CD4-positive, alpha-beta memory T cell (primary cell): ENCODE measurements around the gene TBC1D2B. TPM values are rescaled to one million over a fixed set of nuclear protein-coding genes. Genes with fewer than 3 reads are reported as not detected.
A peak's percentile ranks its signal among the peaks of the same experiment; 100 is the strongest.
"Not testable (repeated sequence)": the region's sequence is repeated elsewhere in the genome, so short reads cannot be mapped to it uniquely, and the experiment has no call there.

Experiments
- CTCF ChIA-PET: fragments of 350-600 bp; sonication (Branson Sonifier 250); formaldehyde crosslinking; loops from one replicate; lab custom pipeline; 2021; ENCODE audit warnings: inconsistent platforms; ENCODE audit not compliant: partially characterized antibody; lab: Charles Lee
- POLR2A ChIA-PET: fragments of 350-600 bp; sonication (Branson Sonifier 250); formaldehyde crosslinking; loops from one replicate; lab custom pipeline; 2021; ENCODE audit not compliant: partially characterized antibody; lab: Charles Lee
- DNase-seq, 5 donors: peaks; one replicate each; pipeline versions ENCODE4 v3.0.0 to v3.0.0-alpha.2; 2020 to 2022; ENCODE audit warnings: mixed read lengths in 1 of 5
- H3K27ac ChIP-seq: one replicate; pipeline ENCODE4 v1.7.0; 2013; ENCODE audit warnings: low read depth, low read length
- H3K27me3 ChIP-seq: 2 replicates; pipeline ENCODE4 v1.7.0; 2013; ENCODE audit warnings: mild to moderate bottlenecking, low read length, moderate library complexity; ENCODE audit not compliant: insufficient read depth
- H3K36me3 ChIP-seq: 2 replicates; pipeline ENCODE4 v1.7.0; 2013; ENCODE audit warnings: mild to moderate bottlenecking, low read length, moderate library complexity; ENCODE audit not compliant: insufficient read depth
- H3K4me1 ChIP-seq: 2 replicates; pipeline ENCODE4 v1.7.0; 2013; ENCODE audit warnings: mild to moderate bottlenecking, low read length, moderate library complexity; ENCODE audit not compliant: insufficient read depth
- H3K4me3 ChIP-seq, 2 donors: one replicate each; pipeline ENCODE4 v1.7.0; 2013; ENCODE audit warnings: low read length in 2 of 2, mild to moderate bottlenecking in 1 of 2
- H3K9me3 ChIP-seq, 2 donors: one replicate each; pipeline ENCODE4 v1.7.0; 2013; ENCODE audit warnings: low read length in 2 of 2, control low read depth in 1 of 2; ENCODE audit not compliant: control insufficient read depth in 1 of 2
- H3K27ac Mint-ChIP-seq, 7 donors: one replicate each; pipeline ENCODE4 v1.8.0; 2020 to 2021; ENCODE audit warnings: mixed read lengths in 7 of 7, mild to moderate bottlenecking in 6 of 7, inconsistent platforms in 3 of 7, moderate library complexity in 3 of 7
- H3K27me3 Mint-ChIP-seq, 2 donors: one replicate each; pipeline ENCODE4 v1.8.0; 2020 to 2021; ENCODE audit warnings: mixed read lengths in 2 of 2
- H3K36me3 Mint-ChIP-seq, 2 donors: one replicate each; pipeline ENCODE4 v1.8.0; 2020 to 2021; ENCODE audit warnings: mixed read lengths in 2 of 2, inconsistent platforms in 1 of 2, mild to moderate bottlenecking in 1 of 2
- H3K4me1 Mint-ChIP-seq, 4 donors: one replicate each; pipeline ENCODE4 v1.8.0; 2020 to 2021; ENCODE audit warnings: mixed read lengths in 4 of 4, mild to moderate bottlenecking in 1 of 4
- H3K4me3 Mint-ChIP-seq, 8 donors: one replicate each; pipeline ENCODE4 v1.8.0; 2020 to 2021; ENCODE audit warnings: mixed read lengths in 8 of 8, mild to moderate bottlenecking in 7 of 8, moderate library complexity in 6 of 8, inconsistent platforms in 3 of 8
- H3K9me3 Mint-ChIP-seq, 8 donors: one replicate each; pipeline ENCODE4 v1.8.0; 2020 to 2021; ENCODE audit warnings: mixed read lengths in 8 of 8, mild to moderate bottlenecking in 5 of 8, inconsistent platforms in 3 of 8, moderate library complexity in 1 of 8
- intact Hi-C: fragments of 100-400 bp; cut with micrococcal nuclease; formaldehyde crosslinking; loops from one replicate; pipeline ENCODE4 v1.15.1; 2023
- polyA plus RNA-seq, 2 donors: library from polyadenylated mRNA; unstranded; fragments of 300-500 nt; fragmentation: Illumina TruSeq; gene quantifications; one replicate each; pipeline ENCODE4 v1.2.3, GENCODE V29; 2021
- total RNA-seq, 2 experiments: library from RNA; stranded (reverse); gene quantifications; one replicate each; pipeline ENCODE4 v1.2.3, GENCODE V29; 2021

Gene TBC1D2B
- total and polyA plus RNA-seq, 4 experiments from 2014 or later, result 5.6 to 114 (median 66.8) TPM

DNA sequence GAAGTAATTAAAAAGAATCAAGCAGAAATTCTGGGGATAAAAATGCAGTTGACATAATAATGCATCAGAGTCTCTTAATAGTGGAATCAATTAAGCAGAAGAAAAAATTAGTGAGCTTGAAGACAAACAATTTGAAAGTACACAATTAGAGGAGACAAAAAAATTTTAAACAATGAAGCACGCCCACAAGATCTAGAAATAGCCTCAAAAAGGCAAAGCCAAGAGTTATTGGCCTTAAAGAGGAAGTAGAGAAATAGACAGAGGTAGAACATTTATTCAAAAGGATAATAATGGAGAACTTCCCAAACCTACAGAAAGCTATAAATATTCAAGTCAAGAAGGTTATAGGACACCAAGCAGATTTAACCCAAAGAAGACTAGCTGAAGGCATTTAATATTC is 113.3 kb downstream of the TBC1D2B start:
- Mint-ChIP-seq H3K27me3 (peaks cover 0 to 2% of the 10 kb centered on the region in 2 donors), H3K4me1 (peaks cover 0 to 8% (median 4%) of the 10 kb centered on the region in 4 donors), H3K27ac (no peak overlapping the region), H3K36me3 (no peaks in the 10 kb centered on the region), H3K9me3 (peaks cover 0 to 10% (median under 1%) of the 10 kb centered on the region in 8 donors), H3K4me3 (no peak overlapping the region)
- Histone ChIP-seq H3K4me1 (no peaks in the 10 kb centered on the region), H3K4me3 (no peak overlapping the region), H3K9me3 (no peaks in the 10 kb centered on the region), H3K27me3 (no peaks in the 10 kb centered on the region), H3K36me3 (no peaks in the 10 kb centered on the region), H3K27ac (no peak overlapping the region)
- CTCF ChIA-PET, result interaction anchor here (1.3 to 6.1 kb wide), 5 partner anchors 36 to 231 kb away, joined by 3 to 236 read pairs (median 6); no protein-coding TSS in a partner anchor
- intact Hi-C loops, result loop anchor here (10.0 kb wide), 1 partner anchor 461 kb away; no protein-coding TSS in a partner anchor
- no peak for DNase-seq
- POLR2A ChIA-PET, result no interaction called here

GRCh38 chr15:77959432-77959879 is 118.1 kb downstream of the TBC1D2B start:
- Mint-ChIP-seq H3K27me3 (peaks cover 0 to 2% of the 10 kb centered on the region in 2 donors), H3K4me1 (peaks cover 1 to 8% (median 6%) of the 10 kb centered on the region in 4 donors), H3K27ac (no peak overlapping the region), H3K9me3 (peaks cover 0 to 2% (median 0%) of the 10 kb centered on the region in 8 donors), H3K36me3 (no peaks in the 10 kb centered on the region), H3K4me3 (peak overlapping the region in 1 of 8 donors; percentile 56)
- CTCF ChIA-PET, result interaction anchor here (0.6 to 7.1 kb wide), 28 partner anchors 9 to 465 kb away, joined by 3 to 144 read pairs (median 4); partner anchors contain the start of gene SKIC8
- intact Hi-C loops, result loop anchor here (1.0 kb wide), 4 partner anchors 149 to 750 kb away; no protein-coding TSS in a partner anchor
- Histone ChIP-seq H3K27ac (no peak overlapping the region), H3K27me3 (no peaks in the 10 kb centered on the region), H3K4me3 (no peak overlapping the region), H3K36me3 (no peaks in the 10 kb centered on the region), H3K9me3 (no peaks in the 10 kb centered on the region), H3K4me1 (no peaks in the 10 kb centered on the region)
- POLR2A ChIA-PET, result interaction anchor here (1.1 to 1.4 kb wide), 2 partner anchors 9 to 149 kb away, joined by 3 to 8 read pairs; no protein-coding TSS in a partner anchor
- peak; percentile 60 to 71 (median 67) for DNase-seq

DNA sequence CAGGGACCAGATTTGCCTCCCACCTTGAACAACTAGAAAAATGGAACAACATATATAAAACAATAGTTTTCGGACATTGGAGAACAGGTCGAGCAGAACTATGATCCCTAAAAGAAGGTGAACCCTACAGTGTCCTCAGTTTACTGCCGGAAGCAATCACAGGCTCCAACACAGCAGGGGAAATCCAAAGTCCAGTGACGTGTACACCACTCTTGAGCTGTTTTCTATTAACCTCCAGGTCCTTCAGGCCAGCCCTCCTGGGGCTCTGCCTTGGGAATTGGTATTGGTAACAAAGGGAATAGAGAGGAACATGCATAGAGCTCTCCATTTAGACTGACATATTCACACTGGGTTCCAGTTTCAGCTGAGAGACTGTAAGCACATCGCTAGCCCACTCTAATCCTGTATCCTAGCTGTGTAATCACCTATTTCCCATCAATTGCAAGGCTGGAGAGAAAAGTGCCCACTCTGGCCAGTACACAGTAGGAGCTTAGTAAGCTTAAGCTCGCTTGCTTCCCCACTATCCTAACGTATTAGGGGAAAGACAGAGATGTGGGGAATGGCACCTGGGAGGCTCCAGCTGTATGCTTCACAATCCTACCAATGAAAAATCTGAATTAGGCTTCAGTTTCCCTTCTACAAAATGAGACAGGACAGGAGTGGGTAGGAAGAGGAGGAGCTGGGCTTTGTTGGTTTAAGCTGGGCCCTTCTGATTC is 118.6 kb downstream of the TBC1D2B start:
- H3K27me3 ChIP-seq, H3K4me3 ChIP-seq, DNase-seq, H3K9me3 ChIP-seq, H3K27me3 Mint-ChIP-seq, H3K36me3 Mint-ChIP-seq, H3K36me3 ChIP-seq, H3K9me3 Mint-ChIP-seq, H3K27ac Mint-ChIP-seq, H3K4me1 ChIP-seq, H3K27ac ChIP-seq: not testable (repeated sequence)
- Mint-ChIP-seq H3K4me1 (peaks cover 6 to 14% (median 12%) of the 10 kb centered on the region in 4 donors), H3K4me3 (peak overlapping the region in 1 of 8 donors; percentile 56)
- intact Hi-C loops, result loop anchor here (1.0 kb wide), 4 partner anchors 149 to 750 kb away; no protein-coding TSS in a partner anchor
- POLR2A ChIA-PET, result interaction anchor here (1.1 to 1.4 kb wide), 2 partner anchors 9 to 149 kb away, joined by 3 to 8 read pairs; no protein-coding TSS in a partner anchor
- CTCF ChIA-PET, result interaction anchor here (0.6 to 7.1 kb wide), 27 partner anchors 9 to 465 kb away, joined by 3 to 144 read pairs (median 4); no protein-coding TSS in a partner anchor

GRCh38 chr15:77958021-77958420 is 119.5 kb downstream of the TBC1D2B start:
- H3K27ac Mint-ChIP-seq, intact Hi-C loops, DNase-seq, POLR2A ChIA-PET, H3K36me3 Mint-ChIP-seq, H3K4me3 ChIP-seq, H3K4me3 Mint-ChIP-seq, H3K27me3 ChIP-seq, H3K4me1 ChIP-seq, H3K9me3 Mint-ChIP-seq, H3K27ac ChIP-seq, H3K9me3 ChIP-seq, H3K36me3 ChIP-seq, H3K27me3 Mint-ChIP-seq: not testable (repeated sequence)
- H3K4me1 Mint-ChIP-seq, result peaks cover 7 to 20% (median 16%) of the 10 kb centered on the region in 4 donors
- CTCF ChIA-PET, result interaction anchor here (2.3 to 7.1 kb wide), 4 partner anchors 144 to 282 kb away, joined by 12 to 144 read pairs (median 26); no protein-coding TSS in a partner anchor

DNA sequence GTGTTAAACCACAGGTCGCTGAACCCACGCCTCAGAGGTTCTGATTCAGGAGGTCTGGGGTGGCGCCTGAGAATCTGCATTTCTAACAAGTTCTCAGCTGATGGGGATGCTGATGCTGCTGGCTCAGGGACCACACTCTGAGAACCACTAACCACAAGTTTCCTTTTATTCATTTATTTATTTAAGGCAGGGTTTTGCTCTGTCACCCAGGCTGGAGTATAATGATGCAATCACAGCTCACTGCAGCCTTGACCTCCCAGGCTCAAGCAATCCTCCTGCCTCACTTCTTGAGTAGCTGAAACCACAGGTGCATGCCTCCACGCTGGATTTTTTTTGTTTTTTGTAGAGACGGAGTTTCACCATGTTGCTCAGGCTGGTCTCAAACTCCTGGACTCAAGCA is 123.6 kb downstream of the TBC1D2B start:
- intact Hi-C loops, H3K4me3 ChIP-seq, H3K9me3 ChIP-seq, H3K4me1 ChIP-seq, POLR2A ChIA-PET, H3K36me3 Mint-ChIP-seq, H3K27me3 ChIP-seq, H3K9me3 Mint-ChIP-seq, H3K27ac ChIP-seq, H3K27me3 Mint-ChIP-seq, H3K36me3 ChIP-seq: not testable (repeated sequence)
- H3K4me3 Mint-ChIP-seq, result peak overlapping the region in 1 of 8 donors; percentile 36
- DNase-seq, result peak; percentile 35 to 58 (median 40)
- CTCF ChIA-PET, result interaction anchor here (0.7 to 7.1 kb wide), 3 partner anchors 13 to 242 kb away, joined by 3 to 144 read pairs (median 3); no protein-coding TSS in a partner anchor
- H3K27ac Mint-ChIP-seq, result peak overlapping the region in 4 of 7 donors; percentile 41 to 75 (median 62)
- H3K4me1 Mint-ChIP-seq, result peaks cover 7 to 14% (median 12%) of the 10 kb centered on the region in 4 donors

DNA sequence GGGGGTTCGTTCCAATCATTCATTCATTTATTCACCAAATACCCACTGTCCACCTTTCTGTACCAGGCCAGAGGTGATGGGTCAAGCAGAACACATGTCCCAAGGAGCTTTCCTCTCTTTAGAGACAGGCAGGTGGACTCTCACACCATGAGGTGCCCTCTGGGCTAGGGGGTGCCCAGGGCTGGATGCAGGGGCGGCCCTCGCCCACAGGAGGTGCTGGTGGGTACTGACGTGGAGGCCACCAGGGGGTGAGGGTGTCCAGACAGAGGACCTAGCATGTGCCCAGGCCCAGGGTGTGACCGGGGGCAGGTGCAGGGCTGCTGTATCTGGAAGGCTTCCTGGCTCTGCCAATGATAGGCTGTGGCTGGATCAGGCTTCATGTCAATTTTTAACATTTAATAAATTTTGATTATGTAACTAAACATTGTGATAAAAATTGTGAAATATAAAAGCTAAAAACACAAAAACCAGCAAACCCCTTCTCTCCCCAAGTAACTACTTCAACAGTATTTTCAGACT is 124.5 kb downstream of the TBC1D2B start:
- H3K4me3 ChIP-seq, H3K4me1 ChIP-seq, H3K36me3 ChIP-seq, H3K4me3 Mint-ChIP-seq, POLR2A ChIA-PET, H3K27ac Mint-ChIP-seq, H3K27me3 ChIP-seq, H3K36me3 Mint-ChIP-seq, CTCF ChIA-PET, DNase-seq, H3K9me3 Mint-ChIP-seq, H3K9me3 ChIP-seq, H3K27ac ChIP-seq, H3K27me3 Mint-ChIP-seq, intact Hi-C loops: not testable (repeated sequence)
- peaks cover 7 to 14% (median 12%) of the 10 kb centered on the region in 4 donors for H3K4me1 Mint-ChIP-seq
